Breast epithelium (tissue), 3 donors: ENCODE results near the gene FMNL2.

Experiments
- POLR2AphosphoS5 ChIP-seq, 3 donors: sonication (generic); formaldehyde crosslinking; IDR thresholded peaks; one replicate each; pipeline ENCODE4 v1.6.1; 2017; ENCODE audit warnings: antibody characterized with exemption in 3 of 3
- TF ChIP-seq, protein P1 (sequence below), 3 donors: fragments of 450-650 bp; IDR thresholded peaks; one replicate each; pipeline ENCODE4 v1.5.1; 2016 to 2017; ENCODE audit warnings: antibody characterized with exemption in 3 of 3, mild to moderate bottlenecking in 3 of 3, moderate library complexity in 3 of 3

- TF ChIP-seq, protein P1, sequence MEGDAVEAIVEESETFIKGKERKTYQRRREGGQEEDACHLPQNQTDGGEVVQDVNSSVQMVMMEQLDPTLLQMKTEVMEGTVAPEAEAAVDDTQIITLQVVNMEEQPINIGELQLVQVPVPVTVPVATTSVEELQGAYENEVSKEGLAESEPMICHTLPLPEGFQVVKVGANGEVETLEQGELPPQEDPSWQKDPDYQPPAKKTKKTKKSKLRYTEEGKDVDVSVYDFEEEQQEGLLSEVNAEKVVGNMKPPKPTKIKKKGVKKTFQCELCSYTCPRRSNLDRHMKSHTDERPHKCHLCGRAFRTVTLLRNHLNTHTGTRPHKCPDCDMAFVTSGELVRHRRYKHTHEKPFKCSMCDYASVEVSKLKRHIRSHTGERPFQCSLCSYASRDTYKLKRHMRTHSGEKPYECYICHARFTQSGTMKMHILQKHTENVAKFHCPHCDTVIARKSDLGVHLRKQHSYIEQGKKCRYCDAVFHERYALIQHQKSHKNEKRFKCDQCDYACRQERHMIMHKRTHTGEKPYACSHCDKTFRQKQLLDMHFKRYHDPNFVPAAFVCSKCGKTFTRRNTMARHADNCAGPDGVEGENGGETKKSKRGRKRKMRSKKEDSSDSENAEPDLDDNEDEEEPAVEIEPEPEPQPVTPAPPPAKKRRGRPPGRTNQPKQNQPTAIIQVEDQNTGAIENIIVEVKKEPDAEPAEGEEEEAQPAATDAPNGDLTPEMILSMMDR (IDR thresholded peaks at IDR 0.05): no peak
- no peak for TF ChIP-seq POLR2AphosphoS5 (IDR thresholded peaks at IDR 0.05)
Measured at GRCh38 chr2:152406119-152406835, 71.3 kb downstream of the FMNL2 start.
